CD4-positive, alpha-beta T cell treated with Interleukin-15 for 4 hours (primary cell): ENCODE data around the gene PHLDA2.

Experiments used
- DNase-seq: peaks from one replicate; pipeline ENCODE4 v3.0.0-alpha.2; 2020; ENCODE audit warnings: low spot score

The PHLDA2 gene

GRCh38 chr11:2897048-2897447 lies 32.2 kb downstream of the PHLDA2 start:
- no peak for DNase-seq

GRCh38 chr11:2896047-2896446 lies 33.2 kb downstream of the PHLDA2 start:
- no peak for DNase-seq

- DNase-seq, result no peak
Observed at GRCh38 chr11:2893935-2894334, 35.3 kb downstream of the PHLDA2 start.

GRCh38 chr11:2892967-2893528 lies 36.2 kb downstream of the PHLDA2 start:
- DNase-seq, result peak; percentile 42

- peak; percentile 49 for DNase-seq
Observed at GRCh38 chr11:2892215-2892966, 36.8 kb downstream of the PHLDA2 start.

GRCh38 chr11:2891326-2892214 lies 37.6 kb downstream of the PHLDA2 start:
- no peak for DNase-seq

GRCh38 chr11:2890466-2891294 lies 38.5 kb downstream of the PHLDA2 start:
- no peak for DNase-seq

- DNase-seq, result no peak
Observed at GRCh38 chr11:2889362-2890273, 39.6 kb downstream of the PHLDA2 start.

- DNase-seq, result peak; percentile 87
Observed at GRCh38 chr11:2888266-2888968, 40.8 kb downstream of the PHLDA2 start.

- no peak for DNase-seq
Observed at GRCh38 chr11:2887515-2888195, 41.6 kb downstream of the PHLDA2 start.

GRCh38 chr11:2886936-2887335 lies 42.3 kb downstream of the PHLDA2 start:
- no peak for DNase-seq

- DNase-seq, result no peak
Observed at GRCh38 chr11:2886191-2886894, 42.9 kb downstream of the PHLDA2 start.

- DNase-seq, result peak; percentile 87
Observed at GRCh38 chr11:2885678-2886081, 43.5 kb downstream of the PHLDA2 start, which contains the start of gene CDKN1C. TSS of gene CDKN1C (minus strand) at chr11:2885775. CDS start at chr11:2885456, 319 bp downstream.

GRCh38 chr11:2885017-2885677 lies 44.1 kb downstream of the PHLDA2 start:
- DNase-seq, result peak; percentile 20

GRCh38 chr11:2883979-2884815 lies 45.0 kb downstream of the PHLDA2 start:
- DNase-seq, result no peak

GRCh38 chr11:2883640-2883978 lies 45.6 kb downstream of the PHLDA2 start:
- no peak for DNase-seq

- no peak for DNase-seq
Observed at GRCh38 chr11:2882396-2883110, 46.7 kb downstream of the PHLDA2 start.
